Measurements from ENCODE around the gene C1orf232. TPM values are rescaled to one million over a fixed set of nuclear protein-coding genes. Genes with fewer than 3 reads are reported as not detected.

The C1orf232 gene
- total and polyA plus RNA-seq, 9 of the 15 experiments (the other 6 are each of a cell fraction or from before 2014, with no cell fraction given): not detected

- TF ChIP-seq RREB1 (CRISPR knock-in tag; IDR thresholded peaks at IDR 0.05) (peak; percentile 81), PURB (CRISPR knock-in tag; IDR thresholded peaks at IDR 0.05; ENCODE audit: low read depth) (0 out of 2 replicates have a peak, but pooled peaks have one; percentile 19), LEF1 (IDR thresholded peaks at IDR 0.05) (no peak), SIN3B (IDR thresholded peaks at IDR 0.05; ENCODE audit: low read depth) (peak; percentile 73), SNRNP70 (optimal IDR thresholded peaks at IDR 0.05; ENCODE audit: low read depth, low read length) (no peak), HDAC2 (IDR thresholded peaks at IDR 0.05) (no peak), ZKSCAN1 (IDR thresholded peaks at IDR 0.05; ENCODE audit: low read depth, low read length) (no peak), RBM22 (IDR thresholded peaks at IDR 0.05; ENCODE audit: low read depth, low read length, poor library complexity, severe bottlenecking) (no peak), HDAC1 (IDR thresholded peaks at IDR 0.05) (0 out of 4 replicates have a peak, but pooled peaks of 1 of the 2 experiments have one; percentile 55), ID3 (CRISPR knock-in tag; IDR thresholded peaks at IDR 0.05) (no peak), ID3 (tag; IDR thresholded peaks at IDR 0.05) (peak; percentile 70), GTF3C2 (IDR thresholded peaks at IDR 0.05; ENCODE audit: borderline replicate concordance, extremely low read depth, insufficient read length) (no peak), KAT8 (IDR thresholded peaks at IDR 0.05; ENCODE audit: low read depth) (no peak), RBM15 (IDR thresholded peaks at IDR 0.05; ENCODE audit: insufficient read depth, low read length) (no peak), SRSF1 (IDR thresholded peaks at IDR 0.05; ENCODE audit: low read depth, low read length) (no peak), MTA2 (IDR thresholded peaks at IDR 0.05; ENCODE audit: low read depth) (no peak), XRCC3 (IDR thresholded peaks at IDR 0.05) (no peak), THRB (CRISPR knock-in tag; conservative IDR thresholded peaks at IDR 0.05) (no peak)
Observed at GRCh38 chr1:26161415-26162219, 7.1 kb downstream of the C1orf232 start (continued).
